ENCODE results near the gene DHFR2.
A peak's percentile ranks its signal among the peaks of the same experiment; 100 is the strongest.
"Not testable (repeated sequence)": the region's sequence is repeated elsewhere in the genome, so short reads cannot be mapped to it uniquely, and the experiment has no call there.

Gene DHFR2

GRCh38 chr3:94062513-94063404 is at the start of gene DHFR2, which contains the start of gene NSUN3:
TSS of gene DHFR2 (minus strand) at chr3:94062916. CDS start at chr3:94061511, 1,405 bp downstream.
TSS of gene NSUN3 (plus strand) at chr3:94063061. CDS start at chr3:94063127, 66 bp downstream.
- peak; percentile 72 for DNase-seq

GRCh38 chr3:94110854-94111253 is 48.1 kb upstream of the DHFR2 start:
- no peak for DNase-seq

- not testable (repeated sequence) for DNase-seq
Measured at GRCh38 chr3:94110232-94110631, 47.5 kb upstream of the DHFR2 start.

- DNase-seq, result no peak
Measured at GRCh38 chr3:94106268-94106667, 43.6 kb upstream of the DHFR2 start.

- no peak for DNase-seq
Measured at GRCh38 chr3:94101860-94102259, 39.1 kb upstream of the DHFR2 start.

GRCh38 chr3:94099311-94099710 is 36.6 kb upstream of the DHFR2 start:
- no peak for DNase-seq

GRCh38 chr3:94098452-94098851 is 35.7 kb upstream of the DHFR2 start:
- no peak for DNase-seq

GRCh38 chr3:94095111-94095510 is 32.4 kb upstream of the DHFR2 start:
- no peak for DNase-seq

- no peak for DNase-seq
Measured at GRCh38 chr3:94093151-94093550, 30.4 kb upstream of the DHFR2 start.

- DNase-seq, result no peak
Measured at GRCh38 chr3:94092086-94092485, 29.4 kb upstream of the DHFR2 start.

GRCh38 chr3:94089126-94089525 is 26.4 kb upstream of the DHFR2 start:
- no peak for DNase-seq

- no peak for DNase-seq
Measured at GRCh38 chr3:94083261-94083660, 20.5 kb upstream of the DHFR2 start.

GRCh38 chr3:94082391-94082937 is 19.7 kb upstream of the DHFR2 start:
- DNase-seq, result no peak

- no peak for DNase-seq
Measured at GRCh38 chr3:94081884-94082283, 19.2 kb upstream of the DHFR2 start.

GRCh38 chr3:94080552-94080951 is 17.8 kb upstream of the DHFR2 start:
- not testable (repeated sequence) for DNase-seq

GRCh38 chr3:94076055-94076454 is 13.3 kb upstream of the DHFR2 start:
- DNase-seq, result no peak

- DNase-seq, result no peak
Measured at GRCh38 chr3:94071713-94072284, 9.1 kb upstream of the DHFR2 start.

GRCh38 chr3:94070341-94070911 is 7.7 kb upstream of the DHFR2 start:
- DNase-seq, result no peak

GRCh38 chr3:94069194-94069813 is 6.6 kb upstream of the DHFR2 start:
- no peak for DNase-seq

- no peak for DNase-seq
Measured at GRCh38 chr3:94066506-94067500, 4.1 kb upstream of the DHFR2 start.

GRCh38 chr3:94065819-94066480 is 3.2 kb upstream of the DHFR2 start:
- no peak for DNase-seq
